SU-DHL-6 (cell line): Measurements from ENCODE around the gene U2AF2.

Source experiments
- CTCF ChIP-seq: fragments of 200-600 bp; sonication (generic); IDR thresholded peaks from one replicate; pipeline ENCODE4 v1.5.1; 2017; ENCODE audit warnings: antibody characterized with exemption, mild to moderate bottlenecking, low read length, moderate library complexity; ENCODE audit not compliant: insufficient read depth, poor library complexity, severe bottlenecking
- EZH2phosphoT487 ChIP-seq: fragments of 200-600 bp; sonication (generic), shearing (Covaris generic); conservative IDR thresholded peaks from 2 replicates; pipeline ENCODE4 v1.6.1; 2018; ENCODE audit warnings: mild to moderate bottlenecking, antibody characterized with exemption, low read length, moderate library complexity, mixed read lengths

GRCh38 chr19:55656552-55656951 lies 1.7 kb downstream of the U2AF2 start:
- TF ChIP-seq CTCF, result no peak
- TF ChIP-seq EZH2phosphoT487, result no peak
